PC-3 (cell line): ENCODE data around the gene MSI2. TPM values are rescaled to one million over a fixed set of nuclear protein-coding genes. Genes with fewer than 3 reads are reported as not detected.

Experiments used
- ATAC-seq: fragments of 200-7000 bp; cut with Tn5 transposase; 2 replicates; pipeline ENCODE4 v1.9.1; 2020; ENCODE audit warnings: mild to moderate bottlenecking, moderate library complexity
- BruUV-seq: library from RNA; stranded (reverse); fragments of 400-500 nt; replicated peaks from 2 replicates; lab custom pipeline; 2021; lab: Mats Ljungman, UMichigan
- CTCF ChIA-PET: fragments of 300-600 bp; sonication (Branson Sonifier 250); formaldehyde crosslinking; loops from one replicate; lab custom pipeline; 2022; ENCODE audit warnings: antibody characterized with exemption; lab: Charles Lee
- POLR2A ChIA-PET: fragments of 300-600 bp; sonication (Branson Sonifier 250); formaldehyde crosslinking; loops from one replicate; lab custom pipeline; 2022; ENCODE audit warnings: antibody characterized with exemption; ENCODE audit not compliant: unreplicated experiment; lab: Charles Lee
- DNase-seq: peaks from one replicate; pipeline ENCODE4 v3.0.0-alpha.2; 2015
- H2AFZ ChIP-seq: fragments of 300-600 bp; sonication (generic); 2 replicates; pipeline ENCODE4 v1.6.0; 2016; ENCODE audit warnings: antibody characterized with exemption, low read length
- H3F3A ChIP-seq: fragments of 300-600 bp; sonication (generic); one replicate; pipeline ENCODE4 v1.6.0; 2017; ENCODE audit warnings: antibody characterized with exemption, low read length, control low read depth, mild to moderate bottlenecking; ENCODE audit not compliant: unreplicated experiment
- H3K27ac ChIP-seq: fragments of 300-600 bp; sonication (generic); 2 replicates; pipeline ENCODE4 v1.5.1; 2016; ENCODE audit warnings: mild to moderate bottlenecking, low read length
- H3K27me3 ChIP-seq: fragments of 300-600 bp; sonication (generic); 2 replicates; pipeline ENCODE4 v1.6.1; 2016; ENCODE audit warnings: low read length, mixed read lengths
- H3K36me3 ChIP-seq: fragments of 300-600 bp; sonication (generic); 2 replicates; pipeline ENCODE4 v1.6.1; 2016; ENCODE audit warnings: low read depth, mixed run types, low read length, mixed read lengths
- H3K4me1 ChIP-seq: fragments of 300-600 bp; sonication (generic); 2 replicates; pipeline ENCODE4 v1.5.1; 2016; ENCODE audit warnings: low read length; ENCODE audit not compliant: insufficient read depth
- H3K4me2 ChIP-seq: fragments of 300-600 bp; sonication (generic); 2 replicates; pipeline ENCODE4 v1.6.0; 2016; ENCODE audit warnings: low read length
- H3K4me3 ChIP-seq: fragments of 300-600 bp; sonication (generic); 2 replicates; pipeline ENCODE4 v1.5.1; 2016; ENCODE audit warnings: mild to moderate bottlenecking, low read length, mixed read lengths
- H3K79me2 ChIP-seq: fragments of 300-600 bp; sonication (generic); 2 replicates; pipeline ENCODE4 v1.6.1; 2017; ENCODE audit warnings: low read length, mixed read lengths
- H3K9ac ChIP-seq: fragments of 300-600 bp; sonication (generic); 2 replicates; pipeline ENCODE4 v1.6.0; 2016; ENCODE audit warnings: mild to moderate bottlenecking, low read length
- H3K9me2 ChIP-seq: fragments of 300-600 bp; sonication (generic); replicated peaks from 2 replicates; pipeline ENCODE4 v1.6.1; 2016; ENCODE audit warnings: mixed run types, low read length, mixed read lengths
- H3K9me3 ChIP-seq: fragments of 300-600 bp; sonication (generic); 2 replicates; pipeline ENCODE4 v1.6.1; 2016; ENCODE audit warnings: low read length, mixed read lengths
- H4K20me1 ChIP-seq: fragments of 300-600 bp; sonication (generic); 2 replicates; pipeline ENCODE4 v1.6.1; 2016; ENCODE audit warnings: low read length, mixed read lengths
- EZH2 ChIP-seq: fragments of 300-600 bp; sonication (generic); IDR thresholded peaks from one replicate; pipeline ENCODE4 v1.6.1; 2017; ENCODE audit warnings: antibody characterized with exemption, mild to moderate bottlenecking, low read length; ENCODE audit not compliant: unreplicated experiment
- EZH2phosphoT487 ChIP-seq: fragments of 300-600 bp; sonication (generic); IDR thresholded peaks from 2 replicates; pipeline ENCODE4 v1.6.1; 2018; ENCODE audit warnings: mild to moderate bottlenecking, antibody characterized with exemption, low read length, borderline replicate concordance
- intact Hi-C: fragments of 100-400 bp; cut with micrococcal nuclease; formaldehyde crosslinking; loops from 2 replicates; pipeline ENCODE4 v1.9.0; 2023
- total RNA-seq: library from RNA; depleted of rRNA; stranded (reverse); fragments of >200 nt; gene quantifications from 2 replicates; pipeline ENCODE4 v1.2.3, GENCODE V29; 2014
- TF ChIP-seq, protein P1 (sequence below): fragments of 300-600 bp; sonication (generic); conservative IDR thresholded peaks from 2 replicates; pipeline ENCODE4 v1.5.1; 2017; ENCODE audit warnings: antibody characterized with exemption, low read depth, mild to moderate bottlenecking, low read length

The MSI2 gene
- total RNA-seq, 1 experiment from 2014 or later: 54.7 TPM

DNA sequence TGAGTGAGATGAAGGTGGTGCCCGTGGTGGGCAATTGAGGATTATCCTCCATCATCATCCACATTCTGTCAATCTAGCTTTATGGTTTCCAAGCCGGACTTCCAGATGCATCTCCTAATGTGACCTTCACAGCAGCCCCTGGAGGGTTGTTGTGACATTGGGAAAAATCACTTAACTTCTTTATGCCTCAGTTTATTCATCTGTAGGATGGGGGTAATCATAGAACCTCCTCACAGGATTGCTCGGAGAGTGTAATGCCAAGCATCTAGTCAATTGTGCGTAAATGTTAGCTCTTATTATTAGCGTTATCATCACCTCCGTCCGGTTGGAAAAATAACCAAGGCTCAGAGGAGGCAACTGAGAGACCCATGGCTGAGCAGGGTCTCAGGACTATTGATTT, 274.8 kb downstream of the MSI2 start:
- Histone ChIP-seq H3K27me3 (no peaks in the 10 kb centered on the region), H3K9me3 (no peaks in the 10 kb centered on the region), H3K9ac (no peak overlapping the region), H3K9me2 (no peaks in the 10 kb centered on the region), H3K27ac (no peak overlapping the region), H3K4me3 (no peak overlapping the region), H4K20me1 (no peaks in the 10 kb centered on the region; the same call in 1 of the 2 replicates), H3K79me2 (no peaks in the 10 kb centered on the region), H3F3A (no peaks in the 10 kb centered on the region), H3K4me2 (no peak overlapping the region), H2AFZ (no peak overlapping the region), H3K4me1 (peaks cover 7% of the 10 kb centered on the region), H3K36me3 (no peaks in the 10 kb centered on the region)
- DNase-seq (no peak), ATAC-seq (no peak)
- ChIA-PET CTCF (no interaction called here), POLR2A (no interaction called here)
- TF ChIP-seq EZH2 (no peak), EZH2phosphoT487 (no peak)
- TF ChIP-seq, protein P1, sequence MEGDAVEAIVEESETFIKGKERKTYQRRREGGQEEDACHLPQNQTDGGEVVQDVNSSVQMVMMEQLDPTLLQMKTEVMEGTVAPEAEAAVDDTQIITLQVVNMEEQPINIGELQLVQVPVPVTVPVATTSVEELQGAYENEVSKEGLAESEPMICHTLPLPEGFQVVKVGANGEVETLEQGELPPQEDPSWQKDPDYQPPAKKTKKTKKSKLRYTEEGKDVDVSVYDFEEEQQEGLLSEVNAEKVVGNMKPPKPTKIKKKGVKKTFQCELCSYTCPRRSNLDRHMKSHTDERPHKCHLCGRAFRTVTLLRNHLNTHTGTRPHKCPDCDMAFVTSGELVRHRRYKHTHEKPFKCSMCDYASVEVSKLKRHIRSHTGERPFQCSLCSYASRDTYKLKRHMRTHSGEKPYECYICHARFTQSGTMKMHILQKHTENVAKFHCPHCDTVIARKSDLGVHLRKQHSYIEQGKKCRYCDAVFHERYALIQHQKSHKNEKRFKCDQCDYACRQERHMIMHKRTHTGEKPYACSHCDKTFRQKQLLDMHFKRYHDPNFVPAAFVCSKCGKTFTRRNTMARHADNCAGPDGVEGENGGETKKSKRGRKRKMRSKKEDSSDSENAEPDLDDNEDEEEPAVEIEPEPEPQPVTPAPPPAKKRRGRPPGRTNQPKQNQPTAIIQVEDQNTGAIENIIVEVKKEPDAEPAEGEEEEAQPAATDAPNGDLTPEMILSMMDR: no peak
- intact Hi-C loops: no loop called here
- BruUV-seq: TSS peak; percentile 11

DNA sequence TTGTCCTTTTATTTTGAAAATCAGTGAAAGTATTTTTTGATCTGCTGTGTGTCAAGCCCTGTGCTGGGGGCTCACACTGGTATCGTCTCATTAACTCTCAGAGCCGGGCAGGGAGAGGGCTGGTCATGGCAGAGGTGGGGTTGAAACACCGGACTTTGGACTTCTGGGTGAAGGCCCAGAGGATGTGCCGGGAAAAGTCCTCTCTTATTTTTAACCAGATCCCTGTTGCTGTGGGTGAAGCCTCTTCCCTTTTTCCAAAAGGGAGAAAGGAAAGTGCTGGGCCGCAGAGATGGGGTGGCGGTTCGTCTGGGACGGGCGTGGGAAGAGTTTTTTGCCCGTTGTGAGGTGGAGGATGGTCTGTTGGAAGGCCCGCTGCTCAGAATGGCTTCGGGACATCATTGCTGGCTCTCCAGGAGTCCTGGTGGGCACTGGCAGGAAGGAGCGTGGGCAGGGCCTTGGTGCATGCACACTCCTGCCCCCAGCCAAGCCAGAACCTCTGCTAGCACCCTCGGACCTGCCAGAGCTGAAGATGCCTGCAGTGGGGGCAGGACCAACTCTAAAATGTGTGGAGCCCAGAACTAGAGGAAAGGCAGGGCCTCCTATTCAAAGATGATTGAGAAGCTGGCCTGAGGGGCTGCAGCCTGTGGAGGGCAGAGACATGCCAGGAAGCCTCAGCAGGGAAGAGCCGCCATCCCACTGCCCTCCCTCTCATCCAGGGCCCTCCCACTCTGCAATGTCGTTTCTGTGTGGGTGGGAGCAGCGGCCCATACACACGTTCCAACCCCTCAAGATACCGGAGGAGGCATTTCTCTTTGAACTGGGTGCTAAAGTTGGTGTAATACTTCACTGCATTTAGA, 275.6 kb downstream of the MSI2 start:
- POLR2A ChIA-PET: no interaction called here
- Histone ChIP-seq H3K9me3 (no peaks in the 10 kb centered on the region), H3K4me3 (no peak overlapping the region), H3K9me2 (no peaks in the 10 kb centered on the region), H2AFZ (no peak overlapping the region), H3K9ac (no peak overlapping the region), H3F3A (no peaks in the 10 kb centered on the region), H3K27me3 (no peaks in the 10 kb centered on the region), H3K79me2 (no peaks in the 10 kb centered on the region), H4K20me1 (no peaks in the 10 kb centered on the region; the same call in 1 of the 2 replicates), H3K36me3 (no peaks in the 10 kb centered on the region), H3K27ac (no peak overlapping the region), H3K4me2 (no peak overlapping the region), H3K4me1 (peaks cover 7% of the 10 kb centered on the region)
- TF ChIP-seq EZH2phosphoT487 (no peak), EZH2 (no peak)
- TF ChIP-seq, protein P1: no peak
- ATAC-seq (no peak), DNase-seq (no peak)
- BruUV-seq: no TSS peak
- CTCF ChIA-PET: no interaction called here
- intact Hi-C loops: no loop called here

DNA sequence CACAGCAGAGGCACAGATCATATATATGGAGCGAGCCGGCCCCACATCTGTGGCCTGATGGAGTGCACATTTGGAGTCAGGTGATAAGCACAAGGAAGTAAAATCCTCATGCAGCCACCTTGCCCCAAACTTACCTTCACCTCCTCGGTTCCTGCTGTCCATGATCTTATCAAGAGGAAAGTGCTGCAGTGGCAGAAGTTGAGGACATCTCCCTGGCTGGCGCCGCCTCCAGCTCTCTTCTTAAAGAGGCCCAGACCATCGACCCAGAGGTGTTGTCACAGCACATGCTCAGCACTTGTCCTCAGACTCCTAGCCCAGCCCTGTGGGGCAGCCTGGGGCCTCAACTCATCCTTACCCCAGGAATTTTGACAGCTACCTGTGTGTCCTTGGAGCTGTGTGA, 276.2 kb downstream of the MSI2 start:
- H4K20me1 ChIP-seq: no peaks in the 10 kb centered on the region; the same call in 1 of the 2 replicates
- H3K9me3 ChIP-seq: no peaks in the 10 kb centered on the region
- no peak overlapping the region for H3K9ac ChIP-seq
- H3K4me2 ChIP-seq: no peak overlapping the region
- no peak for TF ChIP-seq EZH2
- TF ChIP-seq EZH2phosphoT487: no peak
- TF ChIP-seq, protein P1: no peak
- no peaks in the 10 kb centered on the region for H3K36me3 ChIP-seq
- H3K27me3 ChIP-seq: no peaks in the 10 kb centered on the region
- intact Hi-C loops: no loop called here
- DNase-seq (no peak), ATAC-seq (no peak)
- ChIA-PET POLR2A (no interaction called here), CTCF (no interaction called here)
- BruUV-seq: no TSS peak
- H3F3A ChIP-seq: no peaks in the 10 kb centered on the region
- peaks cover 7% of the 10 kb centered on the region for H3K4me1 ChIP-seq
- H3K27ac ChIP-seq: no peak overlapping the region
- H3K4me3 ChIP-seq: no peak overlapping the region
- no peak overlapping the region for H2AFZ ChIP-seq
- H3K9me2 ChIP-seq: no peaks in the 10 kb centered on the region
- no peaks in the 10 kb centered on the region for H3K79me2 ChIP-seq
